ENCODE measurements around the gene EPM2A. TPM values are rescaled to one million over a fixed set of nuclear protein-coding genes. Genes with fewer than 3 reads are reported as not detected.

Gene EPM2A
- total and polyA plus RNA-seq, 2 donors (not counting 3 experiments of a cell fraction or from before 2014, with no cell fraction given): 3.1 to 4.8 TPM

DNA sequence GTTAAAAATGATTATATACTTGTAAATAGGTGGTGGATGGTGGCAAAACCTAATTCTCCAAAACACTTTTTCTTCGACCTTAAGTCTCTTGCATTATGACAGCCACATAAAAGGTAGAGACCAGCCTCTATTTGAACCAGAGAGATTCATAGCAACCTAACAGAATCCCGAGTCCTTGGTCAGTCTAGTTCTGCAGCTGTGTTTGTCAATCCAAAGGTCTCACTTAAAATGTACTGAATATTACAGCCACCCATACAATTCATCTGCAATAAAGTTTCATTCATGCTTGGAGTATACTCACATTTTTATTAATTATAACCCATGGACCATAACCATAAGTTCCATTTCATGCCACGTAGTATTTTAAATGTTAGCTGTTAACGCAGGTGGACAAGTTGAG is 87.2 kb downstream of the EPM2A start:
- FAIRE-seq: no peak
- Histone ChIP-seq H3K9me3 (replicated peaks; ENCODE audit: control insufficient read depth, insufficient read depth, low read length) (no peaks in the 10 kb centered on the region), H4K20me1 (replicated peaks; ENCODE audit: control insufficient read depth, extremely low read depth, insufficient read depth, low read length) (no peaks in the 10 kb centered on the region), H3K4me1 (ENCODE audit: control insufficient read depth, extremely low read depth, insufficient read depth, low read length) (no peaks in the 10 kb centered on the region), H3K36me3 (ENCODE audit: control insufficient read depth in 2 of 2, extremely low read depth in 1 of 2, insufficient read depth in 2 of 2, low read length in 2 of 2) (no peaks in the 10 kb centered on the region), H2AFZ (ENCODE audit: low read depth, low read length) (no peak overlapping the region), H3K4me3 (replicated peaks in 1 of 3; ENCODE audit: insufficient read depth in 1 of 3, low read depth in 1 of 3, low read length in 3 of 3) (no peak overlapping the region), H3K9me1 (replicated peaks; ENCODE audit: control insufficient read depth, extremely low read depth, insufficient read depth, low read length) (no peaks in the 10 kb centered on the region), H3K27me3 (ENCODE audit: control insufficient read depth in 2 of 2, insufficient read depth in 2 of 2, low read length in 2 of 2) (no peaks in the 10 kb centered on the region), H3K27ac (ENCODE audit: insufficient read depth, low read depth, low read length) (no peak overlapping the region), H3K9ac (replicated peaks; ENCODE audit: extremely low read depth, insufficient read depth, low read length) (no peak overlapping the region), H3K79me2 (ENCODE audit: control insufficient read depth, insufficient read depth, low read length) (no peaks in the 10 kb centered on the region), H3K4me2 (ENCODE audit: insufficient read depth, low read length) (no peak overlapping the region)
- ChIA-PET CTCF (no interaction called here), POLR2A (no interaction called here)
- intact Hi-C loops (cut with micrococcal nuclease): no loop called here
- dilution Hi-C loops (cut with MboI; ENCODE audit: extremely low pct_ligation_motif_present, low sequenced_read_pairs): no loop called here
- TF ChIP-seq EZH2 (IDR thresholded peaks at IDR 0.05; ENCODE audit: borderline replicate concordance, low read depth, low read length, severe bottlenecking): no peak
- no peak for TF ChIP-seq JUN (IDR thresholded peaks at IDR 0.05; ENCODE audit: borderline replicate concordance, insufficient read depth, insufficient read length, low read depth)
- no peak for TF ChIP-seq GATA2 (IDR thresholded peaks at IDR 0.05; ENCODE audit: insufficient read depth, insufficient read length, low read depth, low read length)
- no peak for TF ChIP-seq POLR2A (IDR thresholded peaks at IDR 0.05; ENCODE audit: low read depth, low read length)
- TF ChIP-seq FOS (IDR thresholded peaks at IDR 0.05; ENCODE audit: borderline replicate concordance, insufficient read depth, low read length): no peak
- TF ChIP-seq, protein P1, sequence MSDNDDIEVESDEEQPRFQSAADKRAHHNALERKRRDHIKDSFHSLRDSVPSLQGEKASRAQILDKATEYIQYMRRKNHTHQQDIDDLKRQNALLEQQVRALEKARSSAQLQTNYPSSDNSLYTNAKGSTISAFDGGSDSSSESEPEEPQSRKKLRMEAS (IDR thresholded peaks at IDR 0.05; ENCODE audit: insufficient read depth, insufficient read length): no peak
- no peak for TF ChIP-seq POLR2AphosphoS5 (IDR thresholded peaks at IDR 0.05; ENCODE audit: insufficient read depth, low read depth, low read length)
- TF ChIP-seq MYC (IDR thresholded peaks at IDR 0.05; ENCODE audit: low read depth, low read length): no peak
- TF ChIP-seq, protein P2, sequence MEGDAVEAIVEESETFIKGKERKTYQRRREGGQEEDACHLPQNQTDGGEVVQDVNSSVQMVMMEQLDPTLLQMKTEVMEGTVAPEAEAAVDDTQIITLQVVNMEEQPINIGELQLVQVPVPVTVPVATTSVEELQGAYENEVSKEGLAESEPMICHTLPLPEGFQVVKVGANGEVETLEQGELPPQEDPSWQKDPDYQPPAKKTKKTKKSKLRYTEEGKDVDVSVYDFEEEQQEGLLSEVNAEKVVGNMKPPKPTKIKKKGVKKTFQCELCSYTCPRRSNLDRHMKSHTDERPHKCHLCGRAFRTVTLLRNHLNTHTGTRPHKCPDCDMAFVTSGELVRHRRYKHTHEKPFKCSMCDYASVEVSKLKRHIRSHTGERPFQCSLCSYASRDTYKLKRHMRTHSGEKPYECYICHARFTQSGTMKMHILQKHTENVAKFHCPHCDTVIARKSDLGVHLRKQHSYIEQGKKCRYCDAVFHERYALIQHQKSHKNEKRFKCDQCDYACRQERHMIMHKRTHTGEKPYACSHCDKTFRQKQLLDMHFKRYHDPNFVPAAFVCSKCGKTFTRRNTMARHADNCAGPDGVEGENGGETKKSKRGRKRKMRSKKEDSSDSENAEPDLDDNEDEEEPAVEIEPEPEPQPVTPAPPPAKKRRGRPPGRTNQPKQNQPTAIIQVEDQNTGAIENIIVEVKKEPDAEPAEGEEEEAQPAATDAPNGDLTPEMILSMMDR (IDR thresholded peaks at IDR 0.05; ENCODE audit: extremely low read depth in 1 of 2, insufficient read depth in 1 of 2, low read depth in 1 of 2, low read length in 2 of 2): no peak
- no TSS peak for BruUV-seq (replicated peaks)
- no peak for DNase-seq (ENCODE audit: low read depth, low spot score)
